Erythroblast (primary cell): Measurements from ENCODE around the gene EEF1AKMT1.

Experiments used
- DNase-seq, 2 experiments: peaks; one replicate each; lab custom pipeline; 2025; lab: John Stamatoyannopoulos, UW
- GATA1 ChIP-seq: IDR thresholded peaks from 2 replicates; pipeline ENCODE4 v1.6.1; 2011; ENCODE audit warnings: low read depth, mild to moderate bottlenecking, control low read depth, low read length, moderate library complexity
- POLR2A ChIP-seq: IDR thresholded peaks from 2 replicates; pipeline ENCODE4 v1.6.1; 2011; ENCODE audit warnings: mild to moderate bottlenecking, low read length

EEF1AKMT1 gene

DNA sequence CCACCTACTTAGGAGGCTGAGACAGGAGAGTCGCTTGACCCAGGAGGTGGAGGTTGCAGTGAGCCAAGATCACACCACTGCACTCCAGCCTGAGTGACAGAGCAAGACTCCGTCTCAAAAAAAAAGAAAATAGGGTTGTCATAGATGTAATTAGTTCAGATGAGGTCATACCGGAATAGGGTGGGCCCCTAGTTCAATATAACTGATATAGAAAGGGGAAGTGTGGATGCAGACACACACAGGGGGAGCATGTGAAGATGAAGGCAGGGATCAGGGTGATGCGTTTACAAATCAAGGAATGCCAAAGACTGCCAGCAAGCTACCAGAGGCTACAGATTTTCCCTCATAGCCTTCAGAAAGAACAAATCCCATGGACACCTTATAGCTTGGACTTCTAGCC is 24.3 kb upstream of the EEF1AKMT1 start:
- peak; percentile 17 to 63 for DNase-seq
- no peak for TF ChIP-seq GATA1
- no peak for TF ChIP-seq POLR2A

DNA sequence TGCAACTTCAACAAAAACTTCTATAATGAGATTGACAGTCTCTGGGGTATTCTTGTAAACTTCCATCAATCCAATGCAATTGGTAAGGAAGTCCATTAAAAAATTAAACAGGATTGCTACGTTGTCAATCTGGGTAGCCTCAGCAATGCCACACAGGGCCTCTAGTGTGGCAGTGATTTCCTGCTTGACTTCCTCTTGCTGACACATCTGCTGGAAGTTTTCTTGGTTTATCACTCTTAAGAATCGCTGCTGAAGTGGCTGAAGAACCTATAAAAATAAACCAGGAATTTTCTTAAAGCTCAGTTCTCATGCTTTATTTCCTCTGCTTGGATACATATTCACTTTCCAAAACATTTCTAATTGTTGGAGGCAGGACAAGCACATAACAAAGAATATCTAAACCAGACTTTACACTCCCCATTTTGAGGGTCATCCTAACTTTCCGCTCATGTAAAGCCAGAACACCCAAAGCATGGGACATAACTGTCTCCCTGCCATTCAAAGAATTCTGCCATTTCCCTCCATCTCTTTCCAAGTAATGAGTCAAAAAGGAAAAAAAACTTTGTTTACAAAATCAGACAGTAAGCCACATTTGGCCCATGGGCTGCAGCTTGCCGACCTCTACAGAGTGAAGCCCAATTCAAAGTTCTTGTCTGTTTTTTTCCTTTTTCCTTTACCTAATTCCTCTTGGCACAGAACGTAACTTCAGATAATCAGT is 23.2 kb upstream of the EEF1AKMT1 start:
- DNase-seq = peak in 1 of 2 experiments; percentile 10
- TF ChIP-seq POLR2A = no peak
- TF ChIP-seq GATA1 = no peak

DNA sequence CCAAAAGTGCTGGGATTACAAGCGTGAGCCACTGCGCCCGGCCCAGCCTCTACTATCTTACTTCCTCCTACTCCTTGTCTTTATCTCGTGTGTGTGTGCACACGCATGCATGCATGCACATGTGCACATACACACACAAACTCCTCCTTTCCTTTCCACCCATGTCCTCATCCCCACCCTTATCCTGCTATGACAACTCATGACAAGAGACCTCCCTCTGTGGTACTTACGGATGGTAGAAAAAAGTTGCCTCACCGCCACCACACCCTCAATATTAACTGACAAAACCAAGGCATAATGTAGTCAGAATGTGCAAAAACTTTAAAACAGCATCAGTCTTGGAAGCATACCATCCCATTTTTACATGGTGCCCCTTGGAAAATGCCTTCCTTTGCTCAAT is 15.9 kb upstream of the EEF1AKMT1 start:
- DNase-seq = peak in 1 of 2 experiments; percentile 42
- TF ChIP-seq GATA1 (no peak), POLR2A (no peak)

DNA sequence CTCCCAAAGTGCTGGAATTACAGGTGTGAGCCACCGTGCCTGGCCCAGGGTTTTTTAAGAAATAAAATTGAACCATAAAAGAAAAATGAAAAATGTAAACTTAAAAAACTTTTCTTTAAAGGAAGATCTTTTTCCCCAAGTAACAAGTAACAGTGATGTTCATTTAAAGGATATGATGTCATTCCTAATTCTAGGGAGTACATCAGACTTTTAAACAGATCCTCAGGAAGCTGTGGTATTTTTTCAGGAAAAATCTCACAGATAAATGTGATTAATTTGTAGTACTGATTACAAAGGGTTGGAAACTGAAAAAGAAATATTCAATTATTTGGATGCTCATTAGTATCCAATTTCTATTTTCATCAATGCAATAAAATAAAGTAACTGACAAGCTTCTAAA is 14.6 kb upstream of the EEF1AKMT1 start:
- no peak for TF ChIP-seq POLR2A
- TF ChIP-seq GATA1 = no peak
- DNase-seq = no peak

DNA sequence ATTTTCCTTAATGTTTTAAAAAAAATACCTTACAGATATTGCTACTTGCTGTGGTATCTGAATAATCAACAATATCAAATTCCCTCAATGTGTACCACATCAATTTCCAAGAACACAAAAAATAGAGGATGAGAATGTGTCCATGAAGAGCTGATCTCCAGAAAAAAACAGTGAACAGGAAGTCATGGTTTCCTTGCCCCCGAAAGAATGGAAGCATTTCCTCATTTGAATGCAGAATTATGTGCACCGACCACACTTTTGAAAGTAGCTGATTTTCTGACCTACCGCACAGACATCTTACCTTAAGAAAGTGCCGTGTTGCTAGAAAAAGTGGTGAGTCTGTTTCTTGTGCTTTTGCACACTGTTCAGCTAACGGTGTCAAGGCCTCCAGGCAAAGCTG is 13.4 kb upstream of the EEF1AKMT1 start:
- no peak for TF ChIP-seq POLR2A
- TF ChIP-seq GATA1 = no peak
- no peak for DNase-seq

DNA sequence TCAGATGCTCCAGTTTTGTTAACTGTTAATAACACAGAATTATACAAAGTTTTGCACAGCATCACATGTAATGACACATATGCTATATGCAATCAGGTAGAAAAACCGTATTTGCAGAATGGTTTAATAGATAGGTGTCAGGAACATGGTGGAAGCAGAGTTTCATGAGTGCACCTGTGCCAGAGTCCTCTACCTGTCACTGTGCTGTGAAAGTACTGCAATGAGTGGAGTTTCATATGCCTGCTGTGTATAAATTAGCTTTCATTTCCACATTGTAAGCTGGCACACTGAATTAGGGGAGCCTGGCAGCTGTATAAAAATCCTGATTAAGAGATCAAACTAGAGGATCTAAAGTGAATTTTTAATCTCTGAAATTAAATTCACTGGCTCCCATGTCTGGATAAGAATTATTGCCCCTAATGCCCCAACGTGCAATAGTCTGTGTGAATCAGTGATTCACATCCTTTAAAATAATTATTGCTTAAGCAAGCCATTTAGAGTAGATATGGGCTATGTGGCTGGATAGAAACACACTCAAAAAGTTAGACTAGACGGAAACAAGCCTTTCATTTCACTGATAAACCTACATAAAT is 8.5 kb upstream of the EEF1AKMT1 start:
- TF ChIP-seq GATA1 (no peak), POLR2A (no peak)
- no peak for DNase-seq

DNA sequence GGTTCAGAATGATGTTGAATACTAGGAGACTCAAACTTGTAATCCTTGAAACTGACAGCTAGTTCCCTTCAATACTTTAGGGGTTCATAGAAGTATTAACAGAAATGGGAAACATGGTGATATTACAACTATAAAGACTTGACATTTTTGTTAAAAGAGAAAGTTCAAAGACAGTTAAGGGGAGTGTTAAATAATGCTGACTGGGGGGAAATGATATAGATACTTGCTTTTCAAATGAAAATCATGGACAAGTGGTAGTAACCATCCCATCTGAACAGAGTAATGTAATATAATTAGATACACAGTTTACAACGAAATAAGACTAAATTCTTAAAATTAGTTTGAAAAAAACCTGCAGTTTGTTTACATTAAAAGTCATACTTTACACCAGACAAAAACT is 6.6 kb upstream of the EEF1AKMT1 start:
- no peak for TF ChIP-seq POLR2A
- TF ChIP-seq GATA1 = no peak
- no peak for DNase-seq

DNA sequence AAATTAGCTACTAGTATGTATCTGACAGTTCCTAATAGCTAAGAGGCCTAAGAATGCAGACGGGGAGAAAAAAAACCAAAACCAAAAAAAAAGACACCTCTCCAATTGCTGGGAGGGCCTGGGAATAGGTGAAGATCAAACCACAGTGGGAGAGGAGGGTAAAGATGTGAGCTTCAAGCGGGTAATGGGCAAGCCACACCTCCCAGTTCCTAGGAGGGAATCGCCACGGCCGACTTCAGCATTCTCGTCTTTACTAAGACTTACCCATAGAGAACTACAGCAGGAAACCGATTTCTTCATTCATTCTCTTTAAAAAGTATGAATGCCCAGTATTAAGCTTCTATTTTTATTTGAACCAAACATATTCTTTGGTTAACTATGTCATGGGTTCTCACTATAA is 5.6 kb upstream of the EEF1AKMT1 start:
- DNase-seq = no peak
- TF ChIP-seq POLR2A = no peak
- no peak for TF ChIP-seq GATA1

DNA sequence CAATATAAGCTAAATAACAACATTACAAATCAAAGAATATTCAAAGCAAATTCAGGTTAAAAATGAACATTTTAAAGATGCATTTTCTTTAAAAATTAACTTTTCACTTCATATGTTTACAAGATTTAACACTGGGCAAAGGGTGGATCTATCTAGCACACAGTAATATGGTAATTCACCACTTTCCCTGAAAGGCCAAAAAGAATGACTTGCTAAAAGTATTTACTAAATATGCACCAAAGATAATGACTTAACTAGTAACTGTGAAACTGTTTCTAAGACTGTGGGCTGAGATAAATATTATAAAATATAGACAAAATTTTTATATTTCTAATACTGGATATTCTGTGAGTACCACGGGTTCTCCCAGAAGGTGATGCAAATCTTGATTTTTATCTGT is 4.5 kb upstream of the EEF1AKMT1 start:
- peak; percentile 77 to 79 for DNase-seq
- TF ChIP-seq POLR2A (no peak), GATA1 (no peak)

DNA sequence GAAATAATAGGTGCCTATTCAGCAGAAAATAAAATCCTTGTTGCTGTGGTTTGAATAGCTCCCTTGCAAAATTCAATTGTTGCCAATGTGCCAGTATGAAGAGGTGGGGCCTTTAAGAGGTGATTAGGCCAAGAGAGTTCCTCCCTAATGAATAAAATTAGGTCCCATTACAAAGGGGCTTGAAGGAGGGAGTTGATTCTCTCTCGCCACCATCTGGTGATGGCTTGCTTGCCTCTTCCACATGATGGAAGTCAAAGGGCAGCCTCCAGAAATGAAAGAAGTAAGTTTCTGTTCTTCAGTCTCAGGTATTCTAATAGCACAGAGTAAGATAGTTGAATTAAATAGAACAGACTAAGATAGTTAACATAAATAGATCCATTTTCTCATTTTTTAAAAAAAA is 3.0 kb upstream of the EEF1AKMT1 start:
- TF ChIP-seq POLR2A (no peak), GATA1 (no peak)
- DNase-seq = no peak

DNA sequence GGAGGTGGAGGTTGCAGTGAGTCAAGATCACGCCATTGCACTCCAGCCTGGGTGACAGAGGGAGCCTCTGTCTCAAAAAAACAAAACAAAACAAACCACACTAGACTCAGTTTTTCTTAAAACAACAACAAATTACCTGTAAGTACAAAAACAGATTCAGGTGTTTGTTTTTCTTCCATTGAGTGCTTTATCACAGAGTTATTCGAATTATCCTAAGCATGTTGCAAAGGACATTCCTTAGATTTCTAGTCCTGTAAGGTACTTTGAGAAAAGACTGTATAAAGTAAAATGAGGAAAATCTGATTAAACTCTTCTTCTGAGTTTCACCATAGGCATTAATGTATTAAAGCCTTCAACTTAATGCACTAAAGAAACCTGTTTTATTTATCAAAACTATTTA is 2.2 kb upstream of the EEF1AKMT1 start:
- TF ChIP-seq POLR2A = no peak
- DNase-seq = no peak

DNA sequence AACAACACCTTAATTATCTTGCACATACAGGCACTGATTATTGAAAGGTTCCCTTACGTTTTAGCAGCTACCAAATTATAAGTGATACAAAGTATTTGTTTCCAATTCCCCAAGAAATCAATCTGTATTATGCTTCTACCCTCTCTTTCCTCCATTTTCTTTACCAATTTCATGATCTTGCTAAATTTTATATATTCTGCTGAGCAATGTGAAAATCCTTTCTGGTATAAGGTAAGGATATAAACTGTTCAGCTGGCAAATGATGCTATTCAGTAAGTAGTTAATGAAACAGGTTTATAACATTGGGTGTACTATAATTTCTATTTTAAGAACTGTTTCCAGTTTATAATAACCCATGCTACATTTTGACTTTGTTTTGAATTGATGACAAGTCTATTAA is 985 bp upstream of the EEF1AKMT1 start:
- TF ChIP-seq POLR2A (no peak), GATA1 (no peak)

DNA sequence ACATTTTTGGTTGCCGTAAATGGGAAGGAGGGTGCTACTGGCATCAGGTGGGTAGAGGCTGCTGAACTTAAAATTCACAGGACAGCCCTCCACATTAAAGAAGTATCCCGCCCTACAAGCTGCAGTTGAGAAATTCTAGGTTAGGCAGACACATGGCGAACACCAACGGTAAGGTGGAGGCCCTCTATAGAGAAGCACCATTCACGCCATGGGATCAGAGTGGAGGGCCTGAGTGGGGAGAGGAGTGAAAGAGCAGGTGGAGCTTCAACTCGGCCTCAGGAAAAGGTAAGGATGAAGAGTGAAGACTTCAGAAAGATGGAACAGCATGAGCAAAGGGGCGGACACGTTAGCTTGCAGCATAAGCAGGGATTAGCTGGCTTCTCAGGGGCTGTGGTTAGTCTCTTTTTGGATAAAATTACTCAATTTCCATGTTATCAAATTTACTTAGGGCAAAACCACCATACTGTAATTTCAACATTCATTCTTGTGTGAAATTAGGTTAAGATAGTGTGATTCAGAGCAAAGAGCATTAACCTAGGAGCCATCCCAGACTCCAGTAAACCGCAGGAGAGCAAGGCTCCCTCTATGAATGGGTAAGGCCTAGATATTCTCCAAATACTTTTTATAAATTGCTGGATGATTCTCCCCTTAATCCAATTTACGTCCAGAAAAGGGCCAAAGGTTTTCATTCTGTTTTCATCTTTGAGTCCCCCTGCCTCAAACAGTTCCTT is 1.2 kb downstream of the EEF1AKMT1 start:
- TF ChIP-seq POLR2A (no peak), GATA1 (no peak)
- peak; percentile 26 to 44 for DNase-seq

More for the DNA sequence above, 985 bp upstream of the EEF1AKMT1 start:
- no peak for DNase-seq

DNA sequence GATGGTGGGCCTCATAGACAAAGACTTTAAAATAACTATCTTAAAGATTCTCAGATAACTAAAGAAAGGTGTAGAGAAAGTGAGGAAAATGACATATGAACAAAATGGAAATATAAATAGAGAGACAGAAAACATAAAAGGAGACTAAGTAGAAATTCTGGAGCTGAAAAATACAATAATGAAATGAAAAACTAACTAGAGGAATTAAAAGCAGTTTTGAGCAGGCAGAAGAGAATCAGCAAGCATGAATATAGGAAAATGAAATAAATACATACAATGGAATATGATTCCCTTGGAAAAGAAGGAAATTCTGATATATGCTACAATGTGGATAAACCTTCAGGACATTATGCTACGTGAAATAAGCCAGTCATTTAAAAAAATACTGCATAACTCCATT is 3.9 kb downstream of the EEF1AKMT1 start:
- no peak for DNase-seq

DNA sequence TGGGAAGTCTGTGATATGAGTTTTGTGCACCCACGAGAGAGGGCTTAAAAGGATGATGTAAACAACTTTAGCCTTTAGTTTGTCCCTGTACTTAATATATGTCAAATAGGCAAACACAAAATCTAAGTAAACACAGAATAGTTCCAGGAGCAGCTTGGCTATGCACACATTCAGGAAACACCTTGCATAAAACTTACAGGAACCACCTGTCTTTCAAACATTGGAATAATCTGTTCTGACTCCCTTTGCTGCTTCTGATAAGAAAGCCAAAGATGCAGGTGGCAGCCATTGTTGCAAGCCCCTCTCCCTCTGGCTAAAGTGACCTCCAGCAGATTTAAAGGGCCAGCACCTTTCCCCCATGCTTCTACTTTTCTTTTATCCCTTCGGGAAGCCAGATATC is 4.7 kb downstream of the EEF1AKMT1 start:
- no peak for TF ChIP-seq GATA1
- no peak for TF ChIP-seq POLR2A
- DNase-seq = no peak

More for the DNA sequence above, 3.9 kb downstream of the EEF1AKMT1 start:
- TF ChIP-seq POLR2A (no peak), GATA1 (no peak)

DNA sequence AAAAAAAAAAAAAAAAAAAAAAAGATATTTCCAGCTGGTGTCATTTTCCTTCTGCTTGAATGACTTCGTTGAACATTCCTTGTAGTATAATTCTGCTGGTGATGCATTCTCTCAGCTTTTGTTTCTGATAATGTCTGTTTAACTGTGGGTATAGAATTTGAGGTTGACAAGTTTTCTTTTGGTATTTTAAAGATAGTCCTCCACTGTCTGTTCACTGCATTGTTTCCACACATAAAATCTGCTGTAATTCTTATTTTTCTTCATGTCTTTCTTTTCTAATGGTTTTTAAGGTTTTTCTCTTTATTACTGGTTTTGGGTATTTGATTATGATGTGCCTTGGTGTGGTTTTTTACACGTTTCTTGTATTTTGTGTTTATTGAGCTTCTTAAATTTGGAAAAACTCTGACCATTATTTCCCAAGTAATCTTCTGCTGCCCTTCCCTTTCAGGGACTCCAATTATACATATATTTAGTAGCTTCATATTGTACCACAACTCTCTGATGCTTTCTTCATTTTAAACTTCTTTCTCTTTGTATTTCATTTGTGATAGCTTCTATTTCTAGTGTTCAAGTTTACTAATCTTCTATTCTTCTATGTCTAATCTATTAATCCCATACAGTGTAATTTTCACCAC is 6.3 kb downstream of the EEF1AKMT1 start:
- DNase-seq = no peak
- TF ChIP-seq GATA1 (no peak), POLR2A (no peak)
